Sigmoid colon (tissue), 7 donors: ENCODE measurements around the gene RDH14. TPM values are rescaled to one million over a fixed set of nuclear protein-coding genes. Genes with fewer than 3 reads are reported as not detected.

ENCODE experiments used
- DNase-seq: peaks from one replicate; pipeline ENCODE4 v3.0.0-alpha.2; 2019
- H3K27ac ChIP-seq, 4 donors: fragments of 200-600 bp; sonication (generic); one replicate each; pipeline ENCODE4 v1.5.1; 2016 to 2019; ENCODE audit warnings: mild to moderate bottlenecking in 1 of 4
- H3K27me3 ChIP-seq, 3 donors: fragments of 200-600 bp; sonication (generic); one replicate each; pipeline ENCODE4 v1.5.1; 2019; ENCODE audit warnings: mild to moderate bottlenecking in 1 of 3
- H3K36me3 ChIP-seq, 4 donors: fragments of 200-600 bp; sonication (generic); one replicate each; pipeline ENCODE4 v1.5.1; 2016 to 2019
- H3K4me1 ChIP-seq, 4 donors: fragments of 200-600 bp; sonication (generic); one replicate each; pipeline ENCODE4 v1.5.1; 2017 to 2019
- H3K4me3 ChIP-seq, 4 donors: fragments of 200-600 bp; sonication (generic); one replicate each; pipeline ENCODE4 v1.5.1; 2017 to 2019; ENCODE audit warnings: mild to moderate bottlenecking in 2 of 4, moderate library complexity in 1 of 4
- H3K9me3 ChIP-seq, 4 donors: fragments of 200-600 bp in 3 of 4; sonication (generic) in 3 of 4; one replicate each; pipeline versions ENCODE4 v1.5.1 to v1.6.1; 2013 to 2019
- EP300 ChIP-seq, 4 donors: sonication (generic); formaldehyde crosslinking; IDR thresholded peaks; one replicate each; pipeline ENCODE4 v1.6.1; 2017; ENCODE audit warnings: antibody characterized with exemption in 4 of 4
- POLR2A ChIP-seq, 2 donors: fragments of 450-650 bp; IDR thresholded peaks; one replicate each; pipeline ENCODE4 v1.6.1; 2016; ENCODE audit warnings: antibody characterized with exemption in 2 of 2, mild to moderate bottlenecking in 2 of 2, moderate library complexity in 2 of 2
- POLR2AphosphoS5 ChIP-seq, 4 donors: sonication (generic); formaldehyde crosslinking; IDR thresholded peaks; one replicate each; pipeline ENCODE4 v1.6.1; 2017; ENCODE audit warnings: antibody characterized with exemption in 4 of 4
- WGBS, 2 donors: extraction: QIAGEN DNeasy Blood & Tissue Kit; methylation state at CpG; one replicate each; pipeline ENCODE4 v1.1.7; 2013; 5-methylcytosine and 5-hydroxymethylcytosine counted together
- intact Hi-C: fragments of 100-400 bp; cut with DNase I; formaldehyde crosslinking; loops from one replicate; pipeline ENCODE4 v1.15.1; 2023
- polyA plus RNA-seq, 3 donors: library from polyadenylated mRNA; stranded (reverse); fragments of 200-250 nt; gene quantifications; one replicate each; pipeline ENCODE4 v1.2.3, GENCODE V29; 2013
- total RNA-seq, 4 donors: library from RNA; depleted of rRNA; stranded (reverse); fragments of >200 nt; gene quantifications; one replicate each; pipeline ENCODE4 v1.1.0, GENCODE V29; 2016
- TF ChIP-seq, protein P1 (sequence below), 4 experiments: fragments of 450-650 bp in 3 of 4; fragments of 200-600 bp in 1 of 4; IDR thresholded peaks; one replicate each; pipeline ENCODE4 v1.5.1; 2016 to 2019; ENCODE audit warnings: antibody characterized with exemption in 4 of 4, mild to moderate bottlenecking in 3 of 4, moderate library complexity in 2 of 4
- donor health status: healthy with polysubstance abuse.
- donor health status: Bipolar disorder and iron deficiency.
- donor health status: healthy.

RDH14 gene
- total and polyA plus RNA-seq, 7 donors: 15.3 to 45.7 (median 37.5) TPM

- Histone ChIP-seq H3K4me3 (no peak overlapping the region), H3K9me3 (no peaks in the 10 kb centered on the region), H3K27ac (no peak overlapping the region), H3K27me3 (no peaks in the 10 kb centered on the region), H3K36me3 (no peaks in the 10 kb centered on the region), H3K4me1 (no peaks in the 10 kb centered on the region)
- no peak for DNase-seq
- WGBS, 2 donors: 92 to 98% methylated on average over 32 of the region's 32 CpGs
- intact Hi-C loops: no loop called here
- TF ChIP-seq POLR2AphosphoS5 (IDR thresholded peaks at IDR 0.05) (no peak), EP300 (IDR thresholded peaks at IDR 0.05) (no peak), POLR2A (IDR thresholded peaks at IDR 0.05) (no peak)
- TF ChIP-seq, protein P1, sequence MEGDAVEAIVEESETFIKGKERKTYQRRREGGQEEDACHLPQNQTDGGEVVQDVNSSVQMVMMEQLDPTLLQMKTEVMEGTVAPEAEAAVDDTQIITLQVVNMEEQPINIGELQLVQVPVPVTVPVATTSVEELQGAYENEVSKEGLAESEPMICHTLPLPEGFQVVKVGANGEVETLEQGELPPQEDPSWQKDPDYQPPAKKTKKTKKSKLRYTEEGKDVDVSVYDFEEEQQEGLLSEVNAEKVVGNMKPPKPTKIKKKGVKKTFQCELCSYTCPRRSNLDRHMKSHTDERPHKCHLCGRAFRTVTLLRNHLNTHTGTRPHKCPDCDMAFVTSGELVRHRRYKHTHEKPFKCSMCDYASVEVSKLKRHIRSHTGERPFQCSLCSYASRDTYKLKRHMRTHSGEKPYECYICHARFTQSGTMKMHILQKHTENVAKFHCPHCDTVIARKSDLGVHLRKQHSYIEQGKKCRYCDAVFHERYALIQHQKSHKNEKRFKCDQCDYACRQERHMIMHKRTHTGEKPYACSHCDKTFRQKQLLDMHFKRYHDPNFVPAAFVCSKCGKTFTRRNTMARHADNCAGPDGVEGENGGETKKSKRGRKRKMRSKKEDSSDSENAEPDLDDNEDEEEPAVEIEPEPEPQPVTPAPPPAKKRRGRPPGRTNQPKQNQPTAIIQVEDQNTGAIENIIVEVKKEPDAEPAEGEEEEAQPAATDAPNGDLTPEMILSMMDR (IDR thresholded peaks at IDR 0.05): no peak
These were observed 24.1 kb upstream of the RDH14 start for GRCh38 chr2:18584608-18584954.

DNA sequence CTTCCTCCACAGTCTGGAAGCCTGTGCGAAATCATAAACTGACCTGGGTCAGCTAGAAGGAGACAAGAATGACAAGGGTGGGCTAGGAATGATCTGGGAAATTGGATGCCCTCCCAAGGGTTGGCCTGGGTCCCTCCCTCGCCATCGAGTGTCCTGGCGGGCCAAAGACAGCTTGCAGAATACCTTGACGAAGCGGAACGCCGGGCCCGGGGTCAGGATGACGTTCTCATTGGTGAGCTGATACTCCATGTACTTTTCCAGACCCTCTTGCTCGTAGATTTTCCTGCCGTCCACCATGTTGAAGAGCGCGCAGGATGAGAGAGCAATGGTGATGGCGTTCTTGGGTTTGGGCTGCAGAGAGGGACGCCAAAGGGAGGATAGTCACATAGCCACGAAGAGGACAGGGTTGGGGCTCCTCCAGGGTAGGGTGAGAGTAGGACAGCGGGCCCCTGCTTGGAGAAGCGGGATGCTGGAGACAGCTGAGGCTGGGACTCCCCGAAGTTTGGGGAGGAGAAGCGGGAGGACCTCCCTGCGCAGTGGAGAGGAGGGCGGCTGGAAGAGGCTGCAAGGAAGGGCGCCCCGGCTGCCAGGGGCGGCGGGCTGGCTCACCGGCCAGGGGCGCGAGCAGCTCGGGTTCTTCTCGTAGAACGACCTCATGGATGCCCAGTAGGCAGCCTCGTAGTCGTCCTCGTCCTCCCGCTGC lies 23.6 kb upstream of the RDH14 start:
- intact Hi-C loops: no loop called here
- H3K9me3 ChIP-seq: peaks cover 0 to under 1% (median 0%) of the 10 kb centered on the region in 4 donors
- no peak overlapping the region for H3K4me3 ChIP-seq
- no peak for DNase-seq
- H3K4me1 ChIP-seq: no peaks in the 10 kb centered on the region
- no peaks in the 10 kb centered on the region for H3K27me3 ChIP-seq
- no peaks in the 10 kb centered on the region for H3K36me3 ChIP-seq
- WGBS, 2 donors: 95 to 97% methylated on average over 37 of the region's 37 CpGs
- no peak overlapping the region for H3K27ac ChIP-seq
- TF ChIP-seq POLR2A (IDR thresholded peaks at IDR 0.05) (no peak), EP300 (IDR thresholded peaks at IDR 0.05) (no peak), POLR2AphosphoS5 (IDR thresholded peaks at IDR 0.05) (no peak)
- TF ChIP-seq, protein P1 (IDR thresholded peaks at IDR 0.05): no peak

- 92 to 97% methylated on average over 3 of the region's 3 CpGs for WGBS, 2 donors
- Histone ChIP-seq H3K9me3 (peaks cover 0 to 3% (median 0%) of the 10 kb centered on the region in 4 donors), H3K4me1 (no peaks in the 10 kb centered on the region), H3K4me3 (no peak overlapping the region), H3K27me3 (no peaks in the 10 kb centered on the region), H3K27ac (no peak overlapping the region), H3K36me3 (no peaks in the 10 kb centered on the region)
- DNase-seq: no peak
- intact Hi-C loops: no loop called here
- no peak for TF ChIP-seq EP300 (IDR thresholded peaks at IDR 0.05)
- TF ChIP-seq POLR2AphosphoS5 (IDR thresholded peaks at IDR 0.05): no peak
- TF ChIP-seq, protein P1 (IDR thresholded peaks at IDR 0.05): no peak
- no peak for TF ChIP-seq POLR2A (IDR thresholded peaks at IDR 0.05)
These were observed 20.2 kb upstream of the RDH14 start for GRCh38 chr2:18580606-18581005.

- Histone ChIP-seq H3K9me3 (peaks cover 0 to 3% (median 0%) of the 10 kb centered on the region in 4 donors), H3K4me1 (no peaks in the 10 kb centered on the region), H3K36me3 (no peaks in the 10 kb centered on the region), H3K27me3 (no peaks in the 10 kb centered on the region), H3K27ac (no peak overlapping the region), H3K4me3 (no peak overlapping the region)
- DNase-seq: no peak
- TF ChIP-seq POLR2AphosphoS5 (IDR thresholded peaks at IDR 0.05): no peak
- TF ChIP-seq, protein P1 (IDR thresholded peaks at IDR 0.05): no peak
- TF ChIP-seq EP300 (IDR thresholded peaks at IDR 0.05): no peak
- no peak for TF ChIP-seq POLR2A (IDR thresholded peaks at IDR 0.05)
- intact Hi-C loops: no loop called here
These were observed 17.6 kb upstream of the RDH14 start for GRCh38 chr2:18578033-18578432.
